Amniotic epithelial cell (primary cell): ENCODE data around the gene RBP3.

Experiments
- DNase-seq: peaks from one replicate; pipeline ENCODE4 v3.0.0-alpha.2; 2010; ENCODE audit warnings: low read depth

The RBP3 gene

GRCh38 chr10:47318706-47319105 is 29.5 kb upstream of the RBP3 start:
- peak; percentile 7 for DNase-seq

GRCh38 chr10:47319784-47320183 is 28.4 kb upstream of the RBP3 start:
- DNase-seq = no peak

- no peak for DNase-seq
Observed at GRCh38 chr10:47320812-47321211, 27.4 kb upstream of the RBP3 start.

DNA sequence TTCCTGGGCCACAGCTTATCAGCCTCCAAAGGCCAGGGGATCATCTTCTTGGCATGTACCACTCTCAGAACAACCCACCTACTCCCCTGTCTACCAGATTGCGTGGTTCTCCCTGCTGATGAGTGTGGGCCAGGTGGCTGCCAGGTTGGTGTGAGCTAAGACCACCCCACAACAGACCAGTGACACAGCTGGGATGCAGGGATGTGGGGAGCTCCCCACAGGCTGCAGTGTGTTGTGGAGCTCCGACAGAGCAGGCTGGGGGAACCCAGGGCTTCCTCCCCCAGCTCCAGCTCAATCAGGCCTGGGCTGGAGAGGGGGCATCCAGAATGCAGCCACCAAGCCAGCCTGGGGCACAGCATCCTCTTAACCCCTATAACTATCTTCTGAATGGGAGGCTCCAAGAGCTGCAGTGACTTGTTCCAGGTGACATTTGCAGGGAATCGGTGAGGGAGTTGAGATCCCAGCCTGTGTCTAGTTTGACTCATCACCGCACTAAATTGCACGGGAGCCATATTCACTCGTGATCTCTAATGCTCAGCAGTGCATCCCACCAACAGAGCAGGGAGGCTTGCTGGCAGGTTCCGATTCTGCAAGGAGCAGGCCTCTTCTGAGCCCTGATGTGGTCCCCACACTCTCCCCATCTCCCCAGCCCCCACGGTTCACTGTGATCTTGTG is 26.5 kb upstream of the RBP3 start:
- no peak for DNase-seq

DNA sequence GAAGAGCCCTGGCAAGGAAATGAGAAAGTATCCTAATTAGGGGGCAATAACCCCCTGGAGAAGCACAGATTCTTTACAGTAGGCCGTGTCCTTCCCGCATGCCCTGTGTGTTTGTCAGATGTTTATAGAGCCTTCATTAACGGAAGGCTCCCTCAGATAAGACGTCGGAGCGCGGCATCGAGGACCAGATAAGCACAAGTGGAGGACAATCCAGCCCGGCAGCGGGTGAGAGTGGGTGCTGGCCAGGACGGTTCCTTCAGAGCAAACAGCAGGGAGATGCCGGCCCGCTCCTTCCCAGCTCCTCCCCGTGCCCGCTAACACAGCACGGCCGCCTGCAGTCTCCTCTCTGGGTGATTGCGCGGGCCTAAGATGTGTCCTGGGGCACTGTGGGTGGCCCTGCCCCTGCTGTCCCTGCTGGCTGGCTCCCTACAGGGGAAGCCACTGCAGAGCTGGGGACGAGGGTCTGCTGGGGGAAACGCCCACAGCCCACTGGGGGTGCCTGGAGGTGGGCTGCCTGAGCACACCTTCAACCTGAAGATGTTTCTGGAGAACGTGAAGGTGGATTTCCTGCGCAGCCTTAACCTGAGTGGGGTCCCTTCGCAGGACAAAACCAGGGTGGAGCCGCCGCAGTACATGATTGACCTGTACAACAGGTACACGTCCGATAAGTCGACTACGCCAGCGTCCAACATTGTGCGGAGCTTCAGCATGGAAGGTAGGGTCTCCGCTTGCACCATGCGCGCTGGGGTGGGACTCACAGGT is 25.7 kb upstream of the RBP3 start, which contains the start of gene GDF2:
Gene GDF2 (plus strand): TSS at position 155 of the 762 bp plus-strand sequence. CDS start 215 bp downstream, at position 370.
- DNase-seq = no peak

DNA sequence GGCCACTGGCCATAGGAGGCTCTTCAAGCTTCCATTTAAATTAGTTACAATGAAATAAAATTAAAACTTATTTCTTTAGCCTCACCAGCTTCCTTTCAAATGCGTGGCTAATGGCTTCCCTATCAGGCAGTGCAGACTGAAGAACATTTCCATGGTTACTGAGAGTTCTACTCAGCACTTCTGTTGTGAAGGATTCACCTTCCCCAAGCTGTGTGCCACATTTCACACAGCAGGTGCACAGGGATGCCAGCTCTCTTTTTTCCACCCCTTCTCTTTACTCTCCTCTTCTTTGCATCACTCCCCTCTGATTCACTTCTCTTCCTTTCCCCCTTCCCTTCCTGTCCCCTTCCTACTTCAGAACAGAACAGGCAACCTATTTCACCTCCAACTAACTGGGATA is 25.1 kb upstream of the RBP3 start:
- DNase-seq = no peak

DNA sequence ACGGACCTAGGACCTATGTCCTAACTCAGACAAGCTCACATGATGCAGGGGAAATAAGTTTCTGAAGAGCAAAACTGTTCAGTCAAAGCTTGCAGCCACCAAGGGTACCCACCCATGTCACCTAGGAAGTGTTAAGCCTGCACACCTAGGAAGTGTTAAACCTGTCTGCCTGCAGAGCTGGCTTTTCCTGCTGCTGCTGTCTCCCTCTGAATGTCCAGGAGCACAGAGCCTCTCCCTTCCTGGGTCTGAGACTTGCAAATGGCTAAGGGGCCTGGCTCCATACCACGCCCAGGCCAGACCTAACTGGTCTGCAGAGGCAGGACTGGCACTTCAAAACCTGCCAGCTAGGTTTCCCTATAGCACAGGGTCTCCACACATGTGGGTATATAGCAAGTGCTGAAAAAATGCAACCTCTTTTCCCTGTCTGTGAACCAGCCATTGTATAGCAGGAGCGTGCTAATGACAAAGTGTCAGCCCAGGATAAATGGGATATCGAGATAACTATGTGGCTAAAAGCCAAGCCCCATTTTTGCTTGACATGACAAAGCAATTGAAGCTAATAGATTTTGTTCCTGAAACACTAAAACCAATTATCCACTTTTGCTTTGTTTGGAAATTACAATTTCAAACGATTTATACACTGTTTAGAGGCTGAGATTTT is 24.4 kb upstream of the RBP3 start:
- no peak for DNase-seq

GRCh38 chr10:47325303-47326291 is 22.6 kb upstream of the RBP3 start:
- no peak for DNase-seq

GRCh38 chr10:47326306-47326926 is 21.7 kb upstream of the RBP3 start:
- DNase-seq = no peak

GRCh38 chr10:47326927-47327330 is 21.2 kb upstream of the RBP3 start:
- DNase-seq = no peak

- DNase-seq = no peak
Observed at GRCh38 chr10:47329855-47330254, 18.3 kb upstream of the RBP3 start.

DNA sequence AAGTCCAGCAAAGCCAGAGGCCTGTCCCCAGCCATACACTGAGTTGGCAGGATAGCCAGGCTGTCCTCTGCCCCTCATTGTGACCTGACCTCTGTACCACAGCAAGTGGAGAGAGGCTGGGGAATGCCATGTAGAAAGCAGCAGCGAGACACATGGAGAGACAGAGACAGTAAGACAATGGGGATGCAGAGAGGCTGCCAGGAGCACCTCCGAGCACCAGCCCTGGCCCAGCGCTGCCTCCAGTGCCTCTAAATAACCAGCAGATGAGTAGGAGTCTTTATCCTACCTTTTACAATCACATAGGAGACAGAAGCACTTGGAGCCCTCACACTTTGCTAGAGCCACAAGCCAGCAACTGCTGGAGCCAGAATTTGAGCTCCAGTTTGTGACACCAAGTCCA is 17.8 kb upstream of the RBP3 start:
- no peak for DNase-seq

GRCh38 chr10:47330804-47331203 is 17.4 kb upstream of the RBP3 start:
- no peak for DNase-seq

GRCh38 chr10:47331491-47331890 is 16.7 kb upstream of the RBP3 start:
- no peak for DNase-seq

GRCh38 chr10:47331954-47332353 is 16.2 kb upstream of the RBP3 start:
- no peak for DNase-seq

GRCh38 chr10:47332371-47332770 is 15.8 kb upstream of the RBP3 start:
- DNase-seq = no peak

DNA sequence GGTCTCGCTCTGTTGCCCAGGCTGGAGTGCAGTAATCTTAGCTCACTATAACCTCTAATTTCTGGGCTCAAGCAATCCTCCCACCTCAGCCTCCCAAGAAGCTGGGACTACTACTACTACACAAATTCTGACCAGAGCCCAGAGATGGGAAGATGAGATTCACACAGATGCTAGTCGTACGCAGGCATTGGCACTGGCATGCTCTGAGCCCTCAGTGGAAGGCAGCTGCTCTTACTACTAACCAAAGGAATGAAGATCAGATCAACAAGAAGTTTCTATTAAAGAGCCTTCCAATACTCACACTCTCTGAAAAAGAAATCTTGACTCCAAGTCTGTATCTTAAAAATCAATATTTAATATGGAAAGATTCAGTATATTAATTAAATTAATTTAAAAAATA is 15.2 kb upstream of the RBP3 start:
- no peak for DNase-seq

DNA sequence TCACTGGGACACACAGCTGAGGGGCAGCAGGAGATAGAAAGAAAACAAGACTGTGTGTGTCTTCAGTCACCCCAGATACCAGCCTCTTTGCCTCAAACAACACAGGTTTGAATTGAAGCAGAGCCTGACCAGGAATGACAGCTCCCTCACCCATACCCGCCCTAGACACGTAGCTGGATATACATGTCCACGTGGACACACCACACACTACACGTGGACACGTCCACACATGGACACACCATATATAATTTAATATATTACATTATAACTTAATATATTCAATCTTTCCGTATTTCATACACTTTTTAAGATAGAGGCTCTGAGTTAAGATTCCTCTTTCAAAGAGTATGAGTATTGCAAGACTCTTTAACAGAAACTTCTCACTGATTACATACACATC is 14.6 kb upstream of the RBP3 start:
- DNase-seq = no peak

DNA sequence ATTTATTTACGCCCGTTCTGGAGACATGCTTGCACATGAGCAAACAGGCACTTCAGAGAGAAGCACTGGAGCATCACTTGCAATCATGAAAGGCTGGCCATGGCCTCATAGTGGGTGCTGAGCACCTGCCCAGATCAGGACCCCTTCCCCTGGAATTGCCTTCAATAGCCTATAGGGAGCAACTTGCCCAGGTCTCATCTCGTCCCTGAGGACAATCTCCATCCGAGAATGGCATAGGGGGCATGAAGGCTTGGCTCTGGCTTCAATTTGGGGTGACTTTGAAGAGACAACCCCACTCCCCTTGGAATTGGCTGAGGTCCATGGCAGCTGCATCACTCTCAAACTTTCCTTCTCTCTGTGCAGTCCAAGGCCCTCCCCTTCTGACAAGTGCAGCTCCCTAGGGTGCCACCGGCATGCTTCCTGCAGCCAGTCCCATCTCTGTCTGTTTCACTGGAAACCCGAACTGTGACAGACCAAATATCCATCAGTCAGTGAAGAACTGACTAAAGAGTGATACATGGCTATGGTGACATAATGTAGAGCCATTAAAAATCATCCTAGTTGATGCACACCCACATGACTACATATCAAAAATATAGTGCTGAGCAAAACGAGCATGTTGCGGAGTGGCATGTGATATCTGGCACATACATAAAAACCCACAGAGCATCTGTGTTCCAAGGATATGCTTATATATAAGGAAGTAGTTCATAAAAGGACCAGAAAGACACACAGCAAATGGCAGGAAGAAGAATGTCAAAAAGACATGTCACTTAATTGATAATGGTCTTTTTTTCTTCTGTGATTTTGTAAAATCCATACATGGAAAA is 13.5 kb upstream of the RBP3 start:
- no peak for DNase-seq

GRCh38 chr10:47335906-47336305 is 12.3 kb upstream of the RBP3 start:
- DNase-seq = no peak
